HS-27A (cell line): ENCODE data around the gene MAS1L.

Source experiments
- DNase-seq: peaks from one replicate; pipeline ENCODE4 v3.0.0-alpha.2; 2012; ENCODE audit warnings: low read depth, missing footprints

MAS1L gene

GRCh38 chr6:29487660-29488059, at the start of gene MAS1L:
MAS1L (minus strand) TSS chr6:29487956; CDS start chr6:29487902, 54 bp downstream.
- no peak for DNase-seq

GRCh38 chr6:29532320-29532951, 44.7 kb upstream of the MAS1L start:
- no peak for DNase-seq

- no peak for DNase-seq
These were observed 43.9 kb upstream of the MAS1L start for GRCh38 chr6:29531668-29532067.

GRCh38 chr6:29530671-29531310, 43.0 kb upstream of the MAS1L start:
- no peak for DNase-seq

- no peak for DNase-seq
These were observed 42.2 kb upstream of the MAS1L start for GRCh38 chr6:29529956-29530355.

GRCh38 chr6:29528988-29529560, 41.3 kb upstream of the MAS1L start:
- no peak for DNase-seq

- no peak for DNase-seq
These were observed 40.7 kb upstream of the MAS1L start for GRCh38 chr6:29528300-29528931.

- no peak for DNase-seq
These were observed 39.8 kb upstream of the MAS1L start for GRCh38 chr6:29527564-29527963.

- DNase-seq = no peak
These were observed 39.4 kb upstream of the MAS1L start for GRCh38 chr6:29527126-29527525.

GRCh38 chr6:29525311-29525639, 37.5 kb upstream of the MAS1L start:
- DNase-seq = no peak

- DNase-seq = no peak
These were observed 36.9 kb upstream of the MAS1L start for GRCh38 chr6:29524444-29525310.

GRCh38 chr6:29524044-29524443, 36.3 kb upstream of the MAS1L start:
- DNase-seq = no peak

GRCh38 chr6:29522227-29522626, 34.5 kb upstream of the MAS1L start:
- DNase-seq = no peak

- DNase-seq = no peak
These were observed 33.4 kb upstream of the MAS1L start for GRCh38 chr6:29521006-29521680.

GRCh38 chr6:29520232-29520631, 32.5 kb upstream of the MAS1L start:
- no peak for DNase-seq

- no peak for DNase-seq
These were observed 31.7 kb upstream of the MAS1L start for GRCh38 chr6:29519291-29520010.

- no peak for DNase-seq
These were observed 30.1 kb upstream of the MAS1L start for GRCh38 chr6:29517728-29518440.

- DNase-seq = no peak
These were observed 29.5 kb upstream of the MAS1L start for GRCh38 chr6:29517245-29517644.

- DNase-seq = peak; percentile 40
These were observed 28.4 kb upstream of the MAS1L start for GRCh38 chr6:29516108-29516507.

GRCh38 chr6:29510746-29511300, 23.1 kb upstream of the MAS1L start:
- no peak for DNase-seq
